GM13977 (cell line): ENCODE data around the gene CABP2.

Source experiments
- DNase-seq: peaks from one replicate; pipeline ENCODE4 v3.0.0; 2012; ENCODE audit warnings: low spot score
- in situ Hi-C: fragments of 300-500 bp; cut with MboI; formaldehyde crosslinking; loops from one replicate; pipeline ENCODE4 v1.12.0; 2022; ENCODE audit warnings: low sequenced_read_pairs, low pct_unique_long_range_greater_than_20kb, mixed read lengths, inconsistent platforms; ENCODE audit not compliant: unreplicated experiment
- TF ChIP-seq, protein P1 (sequence below): IDR thresholded peaks from 2 replicates; pipeline ENCODE4 v1.5.1; 2012; ENCODE audit warnings: mild to moderate bottlenecking, control low read depth; ENCODE audit not compliant: insufficient read depth; ENCODE audit errors: extremely low read depth, missing control alignments

The CABP2 gene

DNA sequence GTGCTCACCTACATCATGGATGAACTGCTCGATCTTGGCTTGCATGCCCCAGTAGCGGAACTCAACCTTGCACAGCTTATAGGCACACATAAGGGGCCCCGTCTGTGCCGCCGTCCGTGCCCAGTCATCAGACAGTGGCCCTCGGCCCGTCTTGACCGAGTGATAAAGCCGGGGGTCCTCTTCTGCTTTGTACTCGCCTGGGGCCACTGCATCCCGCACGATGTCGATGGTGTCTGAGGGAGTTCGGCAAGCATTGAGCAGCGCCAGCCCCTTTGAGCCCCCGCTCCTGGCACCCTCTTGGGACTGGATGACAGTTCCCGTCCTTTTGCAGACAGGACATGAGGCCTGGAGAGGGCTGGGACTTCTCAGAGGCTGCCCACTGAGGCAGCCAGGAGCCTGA is 21.4 kb downstream of the CABP2 start:
- no peak for DNase-seq
- in situ Hi-C loops: no loop called here
- TF ChIP-seq, protein P1, sequence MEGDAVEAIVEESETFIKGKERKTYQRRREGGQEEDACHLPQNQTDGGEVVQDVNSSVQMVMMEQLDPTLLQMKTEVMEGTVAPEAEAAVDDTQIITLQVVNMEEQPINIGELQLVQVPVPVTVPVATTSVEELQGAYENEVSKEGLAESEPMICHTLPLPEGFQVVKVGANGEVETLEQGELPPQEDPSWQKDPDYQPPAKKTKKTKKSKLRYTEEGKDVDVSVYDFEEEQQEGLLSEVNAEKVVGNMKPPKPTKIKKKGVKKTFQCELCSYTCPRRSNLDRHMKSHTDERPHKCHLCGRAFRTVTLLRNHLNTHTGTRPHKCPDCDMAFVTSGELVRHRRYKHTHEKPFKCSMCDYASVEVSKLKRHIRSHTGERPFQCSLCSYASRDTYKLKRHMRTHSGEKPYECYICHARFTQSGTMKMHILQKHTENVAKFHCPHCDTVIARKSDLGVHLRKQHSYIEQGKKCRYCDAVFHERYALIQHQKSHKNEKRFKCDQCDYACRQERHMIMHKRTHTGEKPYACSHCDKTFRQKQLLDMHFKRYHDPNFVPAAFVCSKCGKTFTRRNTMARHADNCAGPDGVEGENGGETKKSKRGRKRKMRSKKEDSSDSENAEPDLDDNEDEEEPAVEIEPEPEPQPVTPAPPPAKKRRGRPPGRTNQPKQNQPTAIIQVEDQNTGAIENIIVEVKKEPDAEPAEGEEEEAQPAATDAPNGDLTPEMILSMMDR: no peak

DNA sequence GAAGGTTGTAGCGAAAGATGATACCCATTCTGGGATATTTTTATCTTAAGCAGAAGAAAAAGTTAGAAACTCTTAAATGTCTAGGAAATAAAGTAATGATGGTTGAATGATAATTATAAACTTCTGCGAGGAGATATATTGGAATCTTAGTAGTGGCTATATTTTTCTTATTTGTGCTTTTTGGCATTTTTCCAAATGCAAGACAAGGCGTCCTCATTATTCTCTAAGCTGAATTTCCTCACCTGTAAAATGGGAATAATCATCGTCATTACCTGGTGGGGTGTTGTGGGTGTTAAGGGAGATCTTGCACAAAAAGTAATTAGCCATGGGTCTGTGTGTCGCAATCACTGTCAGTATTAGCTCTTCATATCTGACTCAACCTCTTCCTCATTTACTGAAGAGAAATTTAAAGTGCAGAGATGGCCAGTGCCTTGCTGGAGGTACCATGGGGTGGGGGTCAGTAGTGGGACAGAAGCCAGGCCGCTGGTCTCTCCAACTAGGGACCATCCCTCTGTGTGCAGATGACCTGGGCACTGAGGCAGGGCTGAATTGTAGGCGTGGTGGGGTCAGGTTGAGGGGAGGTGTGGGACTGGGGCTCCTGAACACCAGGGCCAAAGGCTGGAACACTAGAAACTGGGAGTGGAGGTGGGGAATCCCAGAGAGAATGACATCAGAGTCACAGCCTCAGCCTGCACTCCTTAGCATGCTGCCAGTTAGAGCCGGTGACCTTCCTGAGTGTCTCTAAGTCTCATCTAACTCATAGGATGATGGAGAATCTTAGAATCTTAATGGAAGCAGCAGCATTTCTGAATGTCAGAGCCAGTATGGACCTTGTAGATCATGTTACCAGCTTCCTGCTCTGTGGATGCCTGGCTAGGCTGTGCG is 22.2 kb downstream of the CABP2 start:
- in situ Hi-C loops: no loop called here
- TF ChIP-seq, protein P1: no peak
- DNase-seq: no peak

DNA sequence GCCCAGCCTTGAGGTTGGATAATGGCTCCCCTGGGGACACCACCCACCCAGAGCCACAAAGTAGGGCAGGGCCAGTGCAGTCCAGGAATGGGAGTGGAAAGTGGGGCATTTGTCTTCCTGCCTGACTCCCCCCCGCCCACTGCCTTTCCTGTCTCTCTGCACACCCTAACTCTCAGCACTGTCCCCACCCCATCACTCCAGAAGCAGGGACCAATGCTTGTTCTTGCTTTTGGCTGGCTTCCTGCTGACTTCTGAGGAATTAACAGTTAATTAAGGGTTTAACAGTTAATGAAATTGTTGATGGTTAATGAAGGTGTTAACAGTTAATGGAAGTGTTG is 22.8 kb downstream of the CABP2 start:
- TF ChIP-seq, protein P1: no peak
- no peak for DNase-seq
- in situ Hi-C loops: no loop called here

DNA sequence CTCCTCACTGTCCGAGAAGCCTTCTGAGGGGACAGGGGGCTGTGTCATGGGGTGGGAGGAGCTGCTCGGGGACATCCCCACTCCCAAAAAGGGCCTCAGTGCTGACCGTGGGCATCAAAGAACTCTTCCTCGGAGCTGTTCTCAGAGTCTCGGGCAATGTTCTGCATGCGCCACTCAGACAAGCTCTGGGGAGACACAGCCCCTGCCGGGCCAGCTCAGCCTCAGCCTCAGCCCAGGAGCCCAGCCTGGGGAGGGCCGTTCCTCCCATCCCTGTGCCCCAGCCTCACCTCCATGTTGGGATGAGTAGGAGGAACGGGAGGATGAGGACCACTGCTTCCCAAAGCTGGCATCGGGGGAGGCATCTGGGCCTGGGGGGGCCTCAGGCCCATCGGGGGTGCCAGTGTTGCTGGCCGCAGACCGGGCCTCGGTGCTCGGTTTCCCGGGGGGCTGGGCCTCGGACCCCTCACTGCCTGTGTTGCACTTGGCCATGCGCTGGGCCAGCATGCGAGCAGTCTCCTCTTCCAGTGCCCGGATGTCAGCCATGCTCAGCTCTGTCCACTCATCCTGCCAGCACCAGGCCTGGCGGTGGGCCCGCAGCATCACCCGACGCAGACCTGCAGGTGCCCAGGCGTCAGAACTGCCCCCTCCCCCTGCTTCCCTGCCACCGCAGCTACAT is 23.3 kb downstream of the CABP2 start:
- TF ChIP-seq, protein P1: no peak
- DNase-seq: no peak
- in situ Hi-C loops: no loop called here

DNA sequence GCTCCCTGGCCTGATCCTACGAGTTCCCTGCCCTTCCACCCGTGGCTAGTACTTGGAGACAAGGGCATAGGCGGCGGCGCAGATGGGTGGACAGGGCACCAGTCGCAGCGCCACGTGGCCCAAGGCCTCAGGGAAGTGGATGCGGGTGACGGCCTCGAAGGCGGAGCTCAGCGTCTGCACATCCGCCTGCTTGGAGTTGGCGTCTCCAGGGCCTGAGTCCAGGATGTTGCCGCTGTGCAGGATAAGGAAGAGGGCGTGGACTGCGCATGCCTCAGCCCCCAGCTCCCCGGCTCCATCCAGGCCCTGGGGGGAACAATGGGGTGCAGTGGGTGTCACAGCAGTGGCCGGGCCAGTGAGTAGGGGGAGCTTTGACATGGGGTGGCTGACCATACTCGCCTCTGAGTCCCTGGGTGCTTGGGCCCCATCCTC is 24.7 kb downstream of the CABP2 start:
- in situ Hi-C loops: no loop called here
- TF ChIP-seq, protein P1: no peak
- no peak for DNase-seq

DNA sequence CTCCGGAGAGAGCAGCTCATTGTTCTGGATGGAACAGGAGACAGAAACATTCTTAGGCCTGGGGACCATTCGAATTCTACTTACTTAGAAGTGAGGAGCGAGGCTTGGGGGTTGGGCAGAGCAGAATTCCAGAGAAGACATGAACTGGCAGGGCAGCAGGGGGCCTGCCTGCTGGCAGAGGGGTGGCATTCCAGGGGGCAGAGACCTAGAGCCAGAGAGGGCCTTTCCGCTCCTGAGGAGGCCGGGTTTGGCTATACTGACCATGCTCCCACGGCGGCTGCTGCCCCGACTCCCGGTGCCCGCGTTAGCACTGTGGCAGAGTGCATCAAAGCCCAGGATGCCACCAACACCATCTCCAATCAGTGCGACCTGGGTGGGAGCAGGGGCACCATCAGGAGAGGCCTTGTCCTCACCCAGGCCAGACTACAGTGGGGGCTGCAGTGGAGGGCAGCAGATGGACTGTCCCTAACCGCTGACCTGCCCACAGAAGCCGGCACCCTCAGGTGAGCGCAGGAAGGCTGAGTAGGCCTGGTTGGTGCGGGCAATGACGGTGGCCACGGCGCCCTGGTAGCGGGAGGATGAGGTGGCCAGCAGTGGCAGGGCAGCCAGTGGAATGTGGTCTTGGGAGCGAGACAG is 25.5 kb downstream of the CABP2 start:
- in situ Hi-C loops: no loop called here
- no peak for DNase-seq
- TF ChIP-seq, protein P1: no peak
